Loucy (cell line): ENCODE data around the gene DCST1.

Source experiments
- H2AFZ ChIP-seq: fragments of 200-600 bp; sonication (generic); 2 replicates; pipeline ENCODE4 v1.6.0; 2016; ENCODE audit warnings: antibody characterized with exemption, mild to moderate bottlenecking, low read length, moderate library complexity
- H3F3A ChIP-seq: fragments of 200-600 bp; 2 replicates; pipeline ENCODE4 v1.6.0; 2016; ENCODE audit warnings: antibody characterized with exemption, low read depth, mild to moderate bottlenecking
- H3K27me3 ChIP-seq: fragments of 200-600 bp; sonication (generic); 2 replicates; pipeline ENCODE4 v1.6.1; 2014; ENCODE audit warnings: low read length, mild to moderate bottlenecking; ENCODE audit not compliant: insufficient read depth, poor library complexity, severe bottlenecking
- H3K36me3 ChIP-seq: fragments of 200-600 bp; sonication (generic); 2 replicates; pipeline ENCODE4 v1.6.1; 2016; ENCODE audit warnings: low read length; ENCODE audit not compliant: insufficient read depth
- H3K4me1 ChIP-seq: fragments of 200-600 bp; sonication (generic); 2 replicates; pipeline ENCODE4 v1.5.1; 2014; ENCODE audit warnings: low read length, mild to moderate bottlenecking; ENCODE audit not compliant: insufficient read depth, poor library complexity, severe bottlenecking
- H3K4me2 ChIP-seq: fragments of 200-600 bp; sonication (generic); 2 replicates; pipeline ENCODE4 v1.6.0; 2014; ENCODE audit warnings: antibody characterized with exemption, low read length, low read depth, mild to moderate bottlenecking; ENCODE audit not compliant: poor library complexity, severe bottlenecking
- H3K4me3 ChIP-seq: fragments of 200-600 bp; sonication (generic); 2 replicates; pipeline ENCODE4 v1.5.1; 2014; ENCODE audit warnings: low read length, mild to moderate bottlenecking, mixed read lengths; ENCODE audit not compliant: poor library complexity, severe bottlenecking
- H3K79me2 ChIP-seq: fragments of 200-600 bp; sonication (generic); 2 replicates; pipeline ENCODE4 v1.6.1; 2014; ENCODE audit warnings: low read length; ENCODE audit not compliant: insufficient read depth
- H3K9ac ChIP-seq: fragments of 200-600 bp; sonication (generic); 2 replicates; pipeline ENCODE4 v1.6.0; 2014; ENCODE audit warnings: mild to moderate bottlenecking, low read depth, low read length, moderate library complexity; ENCODE audit not compliant: poor library complexity, severe bottlenecking
- H3K9me2 ChIP-seq: fragments of 200-600 bp; sonication (generic); replicated peaks from 2 replicates; pipeline ENCODE4 v1.6.1; 2016; ENCODE audit warnings: low read depth, low read length, mixed read lengths
- H3K9me3 ChIP-seq: fragments of 200-600 bp; sonication (generic); 2 replicates; pipeline ENCODE4 v1.6.1; 2014; ENCODE audit warnings: mild to moderate bottlenecking, antibody characterized with exemption, low read length, low read depth; ENCODE audit not compliant: insufficient read depth
- H4K20me1 ChIP-seq: fragments of 200-600 bp; sonication (generic); 2 replicates; pipeline ENCODE4 v1.6.0; 2014; ENCODE audit warnings: antibody characterized with exemption, low read length, mild to moderate bottlenecking; ENCODE audit not compliant: insufficient read depth, poor library complexity, severe bottlenecking
- EZH2phosphoT487 ChIP-seq: fragments of 200-600 bp; IDR thresholded peaks from 2 replicates; pipeline ENCODE4 v1.6.1; 2018; ENCODE audit warnings: antibody characterized with exemption, mild to moderate bottlenecking, moderate library complexity, borderline replicate concordance
- TF ChIP-seq, protein P1 (sequence below): fragments of 200-600 bp; sonication (generic); conservative IDR thresholded peaks from 2 replicates; pipeline ENCODE4 v1.5.1; 2014; ENCODE audit warnings: mild to moderate bottlenecking, antibody characterized with exemption, low read length

Gene DCST1

DNA sequence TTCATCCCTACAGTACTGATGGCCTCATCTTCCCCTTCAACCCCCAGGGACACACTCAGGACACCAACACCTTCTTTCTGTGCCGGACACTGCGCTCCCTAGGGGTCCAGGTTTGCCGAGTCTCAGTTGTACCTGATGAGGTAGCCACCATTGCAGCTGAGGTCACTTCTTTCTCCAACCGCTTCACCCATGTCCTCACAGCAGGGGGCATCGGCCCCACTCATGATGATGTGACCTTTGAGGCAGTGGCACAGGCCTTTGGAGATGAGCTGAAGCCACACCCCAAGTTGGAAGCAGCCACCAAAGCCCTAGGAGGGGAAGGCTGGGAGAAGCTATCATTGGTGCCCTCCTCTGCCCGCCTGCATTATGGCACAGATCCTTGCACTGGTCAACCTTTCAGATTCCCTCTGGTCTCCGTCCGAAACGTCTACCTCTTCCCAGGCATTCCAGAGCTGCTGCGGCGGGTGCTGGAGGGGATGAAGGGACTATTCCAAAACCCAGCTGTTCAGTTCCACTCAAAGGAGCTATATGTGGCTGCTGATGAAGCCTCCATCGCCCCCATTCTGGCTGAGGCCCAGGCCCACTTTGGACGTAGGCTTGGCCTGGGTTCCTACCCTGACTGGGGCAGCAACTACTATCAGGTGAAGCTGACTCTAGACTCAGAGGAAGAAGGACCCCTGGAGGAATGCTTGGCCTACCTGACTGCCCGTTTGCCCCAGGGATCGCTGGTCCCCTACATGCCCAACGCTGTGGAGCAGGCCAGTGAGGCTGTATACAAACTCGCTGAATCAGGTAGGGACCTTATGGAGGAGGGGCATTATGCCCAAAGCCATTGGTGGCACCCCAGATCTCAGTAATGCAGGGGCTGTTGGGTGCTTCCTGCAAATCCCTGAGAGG, 45.3 kb upstream of the DCST1 start:
- Histone ChIP-seq H3K4me1 (peaks cover 11% of the 10 kb centered on the region), H3K27me3 (no peaks in the 10 kb centered on the region), H3K4me3 (no peak overlapping the region), H3K79me2 (peaks cover 38% of the 10 kb centered on the region), H4K20me1 (peaks cover 2% of the 10 kb centered on the region), H3K9me2 (no peaks in the 10 kb centered on the region), H3K4me2 (no peak overlapping the region), H3K36me3 (no peaks in the 10 kb centered on the region), H3K9me3 (no peaks in the 10 kb centered on the region), H3K9ac (no peak overlapping the region), H3F3A (no peaks in the 10 kb centered on the region), H2AFZ (no peak overlapping the region)
- TF ChIP-seq, protein P1, sequence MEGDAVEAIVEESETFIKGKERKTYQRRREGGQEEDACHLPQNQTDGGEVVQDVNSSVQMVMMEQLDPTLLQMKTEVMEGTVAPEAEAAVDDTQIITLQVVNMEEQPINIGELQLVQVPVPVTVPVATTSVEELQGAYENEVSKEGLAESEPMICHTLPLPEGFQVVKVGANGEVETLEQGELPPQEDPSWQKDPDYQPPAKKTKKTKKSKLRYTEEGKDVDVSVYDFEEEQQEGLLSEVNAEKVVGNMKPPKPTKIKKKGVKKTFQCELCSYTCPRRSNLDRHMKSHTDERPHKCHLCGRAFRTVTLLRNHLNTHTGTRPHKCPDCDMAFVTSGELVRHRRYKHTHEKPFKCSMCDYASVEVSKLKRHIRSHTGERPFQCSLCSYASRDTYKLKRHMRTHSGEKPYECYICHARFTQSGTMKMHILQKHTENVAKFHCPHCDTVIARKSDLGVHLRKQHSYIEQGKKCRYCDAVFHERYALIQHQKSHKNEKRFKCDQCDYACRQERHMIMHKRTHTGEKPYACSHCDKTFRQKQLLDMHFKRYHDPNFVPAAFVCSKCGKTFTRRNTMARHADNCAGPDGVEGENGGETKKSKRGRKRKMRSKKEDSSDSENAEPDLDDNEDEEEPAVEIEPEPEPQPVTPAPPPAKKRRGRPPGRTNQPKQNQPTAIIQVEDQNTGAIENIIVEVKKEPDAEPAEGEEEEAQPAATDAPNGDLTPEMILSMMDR, result peak; percentile 56
- no peak for TF ChIP-seq EZH2phosphoT487

DNA sequence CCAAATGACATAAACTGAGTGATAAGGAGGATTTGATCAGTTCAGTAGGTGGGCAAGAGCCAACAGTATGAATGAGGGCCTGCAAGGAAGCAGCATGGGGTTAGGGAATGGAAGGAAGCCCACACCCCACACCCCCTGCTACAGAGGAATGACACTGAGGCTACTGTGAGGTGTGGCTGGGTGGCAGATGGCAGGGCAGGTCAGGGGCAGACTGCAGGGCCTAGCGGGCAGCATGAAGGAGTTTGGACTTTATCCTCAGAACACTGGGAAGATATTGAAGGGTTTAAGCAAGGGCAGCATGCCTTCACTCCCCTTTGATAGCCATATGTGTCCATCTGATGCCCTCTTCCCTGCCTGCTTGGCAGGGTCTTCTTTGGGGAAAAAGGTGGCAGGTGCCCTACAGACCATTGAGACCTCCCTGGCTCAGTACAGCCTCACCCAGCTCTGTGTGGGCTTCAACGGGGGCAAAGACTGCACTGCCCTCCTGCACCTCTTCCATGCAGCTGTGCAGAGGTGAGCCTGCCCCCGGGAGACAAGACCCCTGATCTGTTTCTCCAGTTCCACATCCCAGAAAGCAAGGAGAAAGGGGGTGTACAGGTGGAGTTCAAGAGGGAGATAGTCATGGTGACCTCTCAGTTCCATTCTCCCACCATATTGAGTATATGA, 44.3 kb upstream of the DCST1 start:
- no peak overlapping the region for H3K4me2 ChIP-seq
- H3F3A ChIP-seq, result no peaks in the 10 kb centered on the region
- H3K9me3 ChIP-seq, result no peaks in the 10 kb centered on the region
- no peaks in the 10 kb centered on the region for H3K9me2 ChIP-seq
- H3K4me3 ChIP-seq, result no peak overlapping the region
- H3K4me1 ChIP-seq, result peaks cover 10% of the 10 kb centered on the region
- TF ChIP-seq, protein P1, result no peak
- no peak for TF ChIP-seq EZH2phosphoT487
- no peaks in the 10 kb centered on the region for H3K27me3 ChIP-seq
- H3K36me3 ChIP-seq, result no peaks in the 10 kb centered on the region
- H3K79me2 ChIP-seq, result peaks cover 28% of the 10 kb centered on the region; the same call in 1 of the 2 replicates
- H3K9ac ChIP-seq, result no peak overlapping the region
- H2AFZ ChIP-seq, result no peak overlapping the region
- H4K20me1 ChIP-seq, result peaks cover 2% of the 10 kb centered on the region

DNA sequence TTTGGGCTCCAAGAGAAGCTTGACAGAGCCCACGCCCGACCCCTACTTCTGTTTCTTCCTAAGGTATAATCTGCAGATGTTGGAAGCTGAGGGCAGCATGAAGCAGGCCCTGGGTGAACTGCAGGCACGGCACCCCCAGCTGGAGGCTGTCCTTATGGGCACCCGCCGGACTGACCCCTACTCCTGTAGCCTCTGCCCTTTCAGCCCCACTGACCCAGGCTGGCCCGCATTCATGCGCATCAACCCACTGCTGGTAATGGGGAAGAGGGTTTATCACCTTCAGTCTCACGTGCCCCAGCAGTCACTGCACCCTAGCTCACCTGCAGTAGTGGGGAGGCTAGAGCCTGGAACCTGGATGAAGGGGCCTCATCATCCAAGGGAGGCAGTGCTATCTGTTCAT, 43.3 kb upstream of the DCST1 start:
- H3K36me3 ChIP-seq, result no peaks in the 10 kb centered on the region
- no peak overlapping the region for H3K4me3 ChIP-seq
- no peak overlapping the region for H3K4me2 ChIP-seq

More for the DNA sequence above, 43.3 kb upstream of the DCST1 start:
- peaks cover 14% of the 10 kb centered on the region for H3K4me1 ChIP-seq
- no peak overlapping the region for H3K9ac ChIP-seq
- no peaks in the 10 kb centered on the region for H3F3A ChIP-seq
- H3K79me2 ChIP-seq, result peaks cover 18% of the 10 kb centered on the region; the same call in 1 of the 2 replicates
- H4K20me1 ChIP-seq, result peaks cover 2% of the 10 kb centered on the region
- H3K9me3 ChIP-seq, result no peaks in the 10 kb centered on the region
- H3K9me2 ChIP-seq, result no peaks in the 10 kb centered on the region
- no peaks in the 10 kb centered on the region for H3K27me3 ChIP-seq
- TF ChIP-seq, protein P1, result no peak
- no peak for TF ChIP-seq EZH2phosphoT487
- H2AFZ ChIP-seq, result no peak overlapping the region
